Measurements from ENCODE around the gene RWDD1. TPM values are rescaled to one million over a fixed set of nuclear protein-coding genes. Genes with fewer than 3 reads are reported as not detected.

Gene RWDD1
- total RNA-seq, 1 experiment from 2014 or later = 22.9 TPM

GRCh38 chr6:116563830-116564229 is 7.5 kb upstream of the RWDD1 start:
- H2AFZ ChIP-seq = no peak overlapping the region; the same call in 1 of the 2 replicates
- H3K4me1 ChIP-seq (replicated peaks; ENCODE audit: insufficient read depth) = peaks cover 1% of the 10 kb centered on the region; the same call in 1 of the 2 replicates
- no peak overlapping the region for H3K4me3 ChIP-seq
- TF ChIP-seq, protein P1, sequence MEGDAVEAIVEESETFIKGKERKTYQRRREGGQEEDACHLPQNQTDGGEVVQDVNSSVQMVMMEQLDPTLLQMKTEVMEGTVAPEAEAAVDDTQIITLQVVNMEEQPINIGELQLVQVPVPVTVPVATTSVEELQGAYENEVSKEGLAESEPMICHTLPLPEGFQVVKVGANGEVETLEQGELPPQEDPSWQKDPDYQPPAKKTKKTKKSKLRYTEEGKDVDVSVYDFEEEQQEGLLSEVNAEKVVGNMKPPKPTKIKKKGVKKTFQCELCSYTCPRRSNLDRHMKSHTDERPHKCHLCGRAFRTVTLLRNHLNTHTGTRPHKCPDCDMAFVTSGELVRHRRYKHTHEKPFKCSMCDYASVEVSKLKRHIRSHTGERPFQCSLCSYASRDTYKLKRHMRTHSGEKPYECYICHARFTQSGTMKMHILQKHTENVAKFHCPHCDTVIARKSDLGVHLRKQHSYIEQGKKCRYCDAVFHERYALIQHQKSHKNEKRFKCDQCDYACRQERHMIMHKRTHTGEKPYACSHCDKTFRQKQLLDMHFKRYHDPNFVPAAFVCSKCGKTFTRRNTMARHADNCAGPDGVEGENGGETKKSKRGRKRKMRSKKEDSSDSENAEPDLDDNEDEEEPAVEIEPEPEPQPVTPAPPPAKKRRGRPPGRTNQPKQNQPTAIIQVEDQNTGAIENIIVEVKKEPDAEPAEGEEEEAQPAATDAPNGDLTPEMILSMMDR (conservative IDR thresholded peaks at IDR 0.05) = no peak
- TF ChIP-seq EZH2 (IDR thresholded peaks at IDR 0.05; ENCODE audit: low read depth) = no peak
- H3K27me3 ChIP-seq (ENCODE audit: insufficient read depth, low read depth) = no peaks in the 10 kb centered on the region
- no peaks in the 10 kb centered on the region for H3K9me3 ChIP-seq (ENCODE audit: insufficient read depth, low read depth)
- H3K79me2 ChIP-seq (ENCODE audit: low read depth) = no peaks in the 10 kb centered on the region
- BruUV-seq (replicated peaks) = no TSS peak
- no peaks in the 10 kb centered on the region for H3K36me3 ChIP-seq (ENCODE audit: low read depth)
- no peaks in the 10 kb centered on the region for H3F3A ChIP-seq (ENCODE audit: insufficient read depth, low read depth)
- ChIA-PET POLR2A (ENCODE audit: unreplicated experiment) (interaction anchor here (0.6 kb wide), 1 partner anchor 192 kb away, joined by 7 read pairs; no protein-coding TSS in a partner anchor), CTCF (no interaction called here)
- H3K4me2 ChIP-seq = no peak overlapping the region
- no peaks in the 10 kb centered on the region; the same call in 1 of the 2 replicates for H3K9me2 ChIP-seq (ENCODE audit: insufficient read depth)
- DNase-seq = no peak
- no peak overlapping the region for H3K27ac ChIP-seq
- H4K20me1 ChIP-seq (ENCODE audit: insufficient read depth) = no peaks in the 10 kb centered on the region
- intact Hi-C loops (cut with micrococcal nuclease; ENCODE audit: unreplicated experiment) = loop anchor here (10.0 kb wide), 1 partner anchor 189 kb away; the partner anchor contains the start of gene DSE

DNA sequence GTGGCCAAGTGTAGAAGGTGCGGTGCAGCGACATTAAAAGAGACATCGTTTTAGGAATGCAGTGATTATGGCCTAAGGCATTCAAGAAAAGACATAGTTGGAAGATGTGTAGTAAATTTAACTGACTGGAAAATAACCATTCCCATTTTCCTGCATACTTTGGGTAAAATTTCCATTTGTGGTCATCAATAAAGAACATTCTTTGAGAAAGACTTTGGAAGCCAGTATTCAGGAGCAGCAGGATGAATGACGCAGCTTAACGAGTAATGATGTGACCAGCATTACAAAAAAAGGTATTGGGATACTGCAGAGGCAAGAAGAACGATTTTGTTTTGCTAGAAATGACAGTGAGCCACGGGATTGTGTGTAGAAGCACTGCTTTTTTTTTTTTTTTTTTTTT is 7.0 kb upstream of the RWDD1 start:
- no peak for DNase-seq
- no peaks in the 10 kb centered on the region for H4K20me1 ChIP-seq (ENCODE audit: insufficient read depth)
- H3K27ac ChIP-seq = no peak overlapping the region
- H3K36me3 ChIP-seq (ENCODE audit: low read depth) = no peaks in the 10 kb centered on the region
- H3K27me3 ChIP-seq (ENCODE audit: insufficient read depth, low read depth) = no peaks in the 10 kb centered on the region
- POLR2A ChIA-PET (ENCODE audit: unreplicated experiment) = no interaction called here
- no peak overlapping the region for H3K4me2 ChIP-seq
- H3K79me2 ChIP-seq (ENCODE audit: low read depth) = peaks cover 2% of the 10 kb centered on the region; the same call in 1 of the 2 replicates
- no peak overlapping the region; the same call in 1 of the 2 replicates for H2AFZ ChIP-seq
- H3K4me1 ChIP-seq (replicated peaks; ENCODE audit: insufficient read depth) = peaks cover 6% of the 10 kb centered on the region
- intact Hi-C loops (cut with micrococcal nuclease; ENCODE audit: unreplicated experiment) = loop anchor here (10.0 kb wide), 1 partner anchor 190 kb away; the partner anchor contains the start of gene DSE
- H3K4me3 ChIP-seq = no peak overlapping the region
- CTCF ChIA-PET = no interaction called here
- TF ChIP-seq, protein P1 (conservative IDR thresholded peaks at IDR 0.05) = no peak
- no peak for TF ChIP-seq EZH2 (IDR thresholded peaks at IDR 0.05; ENCODE audit: low read depth)
- no peaks in the 10 kb centered on the region; the same call in 1 of the 2 replicates for H3K9me2 ChIP-seq (ENCODE audit: insufficient read depth)
- no TSS peak for BruUV-seq (replicated peaks)
- H3F3A ChIP-seq (ENCODE audit: insufficient read depth, low read depth) = no peaks in the 10 kb centered on the region
- no peaks in the 10 kb centered on the region for H3K9me3 ChIP-seq (ENCODE audit: insufficient read depth, low read depth)

- Histone ChIP-seq H3K9me2 (ENCODE audit: insufficient read depth) (no peaks in the 10 kb centered on the region; the same call in 1 of the 2 replicates), H3K36me3 (ENCODE audit: low read depth) (no peaks in the 10 kb centered on the region), H3K4me2 (no peak overlapping the region), H3F3A (ENCODE audit: insufficient read depth, low read depth) (no peaks in the 10 kb centered on the region), H3K79me2 (ENCODE audit: low read depth) (peaks cover 10% of the 10 kb centered on the region), H3K4me1 (replicated peaks; ENCODE audit: insufficient read depth) (peaks cover 15% of the 10 kb centered on the region), H3K27ac (no peak overlapping the region), H2AFZ (no peak overlapping the region), H3K9me3 (ENCODE audit: insufficient read depth, low read depth) (no peaks in the 10 kb centered on the region), H3K27me3 (ENCODE audit: insufficient read depth, low read depth) (no peaks in the 10 kb centered on the region), H3K4me3 (no peak overlapping the region), H4K20me1 (ENCODE audit: insufficient read depth) (no peaks in the 10 kb centered on the region)
- ChIA-PET CTCF (no interaction called here), POLR2A (ENCODE audit: unreplicated experiment) (no interaction called here)
- BruUV-seq (replicated peaks) = no TSS peak
- TF ChIP-seq, protein P1 (conservative IDR thresholded peaks at IDR 0.05) = no peak
- no peak for TF ChIP-seq EZH2 (IDR thresholded peaks at IDR 0.05; ENCODE audit: low read depth)
- no peak for DNase-seq
- intact Hi-C loops (cut with micrococcal nuclease; ENCODE audit: unreplicated experiment) = loop anchor here (10.0 kb wide), 1 partner anchor 190 kb away; the partner anchor contains the start of gene DSE
Measured at GRCh38 chr6:116564921-116565872, 6.1 kb upstream of the RWDD1 start.
